MCF 10A (cell line): ENCODE results near the gene CFAP97D2. TPM values are rescaled to one million over a fixed set of nuclear protein-coding genes. Genes with fewer than 3 reads are reported as not detected.
A peak's percentile ranks its signal among the peaks of the same experiment; 100 is the strongest.

Source experiments
- Bru-seq: library from RNA; stranded (reverse); fragments of 400-500 nt; gene quantifications from one replicate; lab custom pipeline; 2021; lab: Mats Ljungman, UMichigan
- BruChase-seq, 2 experiments: library from RNA; stranded (reverse); fragments of 400-500 nt; gene quantifications; one replicate each; lab custom pipeline; 2021; lab: Mats Ljungman, UMichigan
- BruUV-seq: library from RNA; stranded (reverse); fragments of 400-500 nt; replicated peaks from 2 replicates; lab custom pipeline; 2021; lab: Mats Ljungman, UMichigan
- CTCF ChIA-PET: fragments of 300-600 bp; sonication (Branson Sonifier 250); formaldehyde crosslinking; extraction: SDS; loops from one replicate; lab custom pipeline; 2021; ENCODE audit warnings: antibody characterized with exemption, inconsistent platforms; lab: Yijun Ruan, JAX
- POLR2A ChIA-PET: fragments of 300-600, 350-650 bp; sonication (Branson Sonifier 250); formaldehyde crosslinking; extraction: SDS; loops from one replicate; lab custom pipeline; 2020; ENCODE audit warnings: antibody characterized with exemption, inconsistent platforms; lab: Yijun Ruan, JAX
- DNase-seq: peaks from one replicate; pipeline ENCODE4 v3.0.0-alpha.2; 2018; ENCODE audit not compliant: unreplicated experiment
- H3K27ac Mint-ChIP-seq: one replicate; pipeline ENCODE4 v1.8.0; 2022; ENCODE audit warnings: mild to moderate bottlenecking, low read depth, mixed read lengths; ENCODE audit not compliant: unreplicated experiment
- H3K27me3 Mint-ChIP-seq: one replicate; pipeline ENCODE4 v1.8.0; 2022; ENCODE audit warnings: mixed read lengths; ENCODE audit not compliant: insufficient read depth, unreplicated experiment
- H3K36me3 Mint-ChIP-seq: one replicate; pipeline ENCODE4 v1.8.0; 2022; ENCODE audit warnings: mild to moderate bottlenecking, moderate library complexity, mixed read lengths; ENCODE audit not compliant: insufficient read depth, unreplicated experiment
- H3K4me1 Mint-ChIP-seq: one replicate; pipeline ENCODE4 v1.8.0; 2022; ENCODE audit warnings: mixed read lengths; ENCODE audit not compliant: insufficient read depth, unreplicated experiment
- H3K4me3 Mint-ChIP-seq: one replicate; pipeline ENCODE4 v1.8.0; 2022; ENCODE audit warnings: mild to moderate bottlenecking, moderate library complexity, mixed read lengths; ENCODE audit not compliant: unreplicated experiment
- H3K9me3 Mint-ChIP-seq: one replicate; pipeline ENCODE4 v1.8.0; 2022; ENCODE audit warnings: mixed read lengths; ENCODE audit not compliant: unreplicated experiment
- intact Hi-C: fragments of 100-400 bp; cut with micrococcal nuclease; formaldehyde crosslinking; loops from 2 replicates; pipeline ENCODE4 v1.14.1; 2022
- long read RNA-seq: library from polyadenylated mRNA; stranded (forward); transcript quantifications from one replicate; pipeline ENCODE4 v2.0.0, GENCODE V29; 2022
- total RNA-seq: library from RNA; stranded (reverse); gene quantifications from 2 replicates; pipeline ENCODE4 v1.2.3, GENCODE V29; 2022
- TF ChIP-seq, protein P1 (sequence below): fragments of 200-600 bp; IDR thresholded peaks from one replicate; pipeline ENCODE4 v1.8.0; 2022; ENCODE audit warnings: antibody characterized with exemption, mild to moderate bottlenecking; ENCODE audit not compliant: unreplicated experiment

CFAP97D2 gene
- total RNA-seq: not detected in 2 replicates
- Bru-seq, nascent RNA: percentile 3 among the genes with signal in this experiment
- not detected for BruChase-seq, experiment 1, labeled RNA remaining after a 6-hour chase
- not detected for BruChase-seq, experiment 2, labeled RNA remaining after a 2-hour chase
- long read RNA-seq: 0 reads

- Mint-ChIP-seq H3K27ac (no peak within 1 kb of the TSS), H3K4me3 (no peak within 1 kb of the TSS), H3K4me1 (no peaks in the 10 kb centered on the region), H3K9me3 (no peaks in the 10 kb centered on the region), H3K36me3 (no peaks in the 10 kb centered on the region), H3K27me3 (peaks cover 34% of the 10 kb centered on the region)
- TF ChIP-seq, protein P1, sequence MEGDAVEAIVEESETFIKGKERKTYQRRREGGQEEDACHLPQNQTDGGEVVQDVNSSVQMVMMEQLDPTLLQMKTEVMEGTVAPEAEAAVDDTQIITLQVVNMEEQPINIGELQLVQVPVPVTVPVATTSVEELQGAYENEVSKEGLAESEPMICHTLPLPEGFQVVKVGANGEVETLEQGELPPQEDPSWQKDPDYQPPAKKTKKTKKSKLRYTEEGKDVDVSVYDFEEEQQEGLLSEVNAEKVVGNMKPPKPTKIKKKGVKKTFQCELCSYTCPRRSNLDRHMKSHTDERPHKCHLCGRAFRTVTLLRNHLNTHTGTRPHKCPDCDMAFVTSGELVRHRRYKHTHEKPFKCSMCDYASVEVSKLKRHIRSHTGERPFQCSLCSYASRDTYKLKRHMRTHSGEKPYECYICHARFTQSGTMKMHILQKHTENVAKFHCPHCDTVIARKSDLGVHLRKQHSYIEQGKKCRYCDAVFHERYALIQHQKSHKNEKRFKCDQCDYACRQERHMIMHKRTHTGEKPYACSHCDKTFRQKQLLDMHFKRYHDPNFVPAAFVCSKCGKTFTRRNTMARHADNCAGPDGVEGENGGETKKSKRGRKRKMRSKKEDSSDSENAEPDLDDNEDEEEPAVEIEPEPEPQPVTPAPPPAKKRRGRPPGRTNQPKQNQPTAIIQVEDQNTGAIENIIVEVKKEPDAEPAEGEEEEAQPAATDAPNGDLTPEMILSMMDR: no peak
- CTCF ChIA-PET: no interaction called here
- BruUV-seq: no TSS peak
- POLR2A ChIA-PET: no interaction called here
- intact Hi-C loops: no loop called here
- DNase-seq: no peak
Observed at GRCh38 chr13:114179087-114179658, at the start of gene CFAP97D2. Gene CFAP97D2 (plus strand): TSS chr13:114179257. CDS start chr13:114179331, 74 bp downstream.

DNA sequence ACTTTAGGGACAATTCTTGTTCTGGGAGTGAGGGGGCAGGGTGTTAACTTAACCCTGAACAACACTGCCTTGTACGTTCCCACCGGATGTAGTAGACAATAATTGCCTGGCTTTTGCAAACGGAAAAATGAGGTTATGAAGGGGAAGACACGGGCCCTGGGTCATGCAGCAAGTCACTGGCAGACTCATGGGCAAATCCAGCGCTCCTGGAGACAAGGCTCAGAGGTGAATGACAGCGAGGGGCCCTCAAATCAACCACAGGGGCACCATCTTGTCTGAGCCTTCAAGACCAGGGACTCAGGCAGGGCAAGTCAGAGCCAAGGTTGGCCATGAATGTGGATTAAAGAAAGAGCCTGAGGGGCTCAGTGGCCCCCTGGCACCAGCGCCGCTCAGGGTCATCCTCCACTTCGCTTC lies 49.4 kb upstream of the CFAP97D2 start:
- no peak overlapping the region for H3K4me3 Mint-ChIP-seq

GRCh38 chr13:114130131-114130836 lies 48.8 kb upstream of the CFAP97D2 start:
- H3K4me3 Mint-ChIP-seq: peak overlapping the region; percentile 89
- peak overlapping the region; percentile 69 for H3K27ac Mint-ChIP-seq
- TF ChIP-seq, protein P1: no peak
- BruUV-seq: no TSS peak
- intact Hi-C loops: loop anchor here (5.0 kb wide), 1 partner anchor 97 kb away; no protein-coding TSS in a partner anchor
- H3K36me3 Mint-ChIP-seq: peaks cover 6% of the 10 kb centered on the region
- peaks cover 19% of the 10 kb centered on the region for H3K4me1 Mint-ChIP-seq
- ChIA-PET CTCF (interaction anchor here (0.6 kb wide), 1 partner anchor 468 kb away, joined by 3 read pairs; no protein-coding TSS in a partner anchor), POLR2A (interaction anchor here (1.7 kb wide), 1 partner anchor 65 kb away, joined by 10 read pairs; no protein-coding TSS in a partner anchor)
- H3K27me3 Mint-ChIP-seq: no peaks in the 10 kb centered on the region
- no peak for DNase-seq
- no peaks in the 10 kb centered on the region for H3K9me3 Mint-ChIP-seq

More for the DNA sequence above, 49.4 kb upstream of the CFAP97D2 start:
- H3K4me1 Mint-ChIP-seq: peaks cover 25% of the 10 kb centered on the region
- ChIA-PET CTCF (interaction anchor here (0.7 kb wide), 1 partner anchor 109 kb away, joined by 3 read pairs; no protein-coding TSS in a partner anchor), POLR2A (no interaction called here)
- no TSS peak for BruUV-seq
- H3K9me3 Mint-ChIP-seq: no peaks in the 10 kb centered on the region
- peaks cover 8% of the 10 kb centered on the region for H3K36me3 Mint-ChIP-seq
- TF ChIP-seq, protein P1: no peak
- H3K27me3 Mint-ChIP-seq: no peaks in the 10 kb centered on the region
- DNase-seq: no peak
- intact Hi-C loops: loop anchor here (5.0 kb wide), 1 partner anchor 98 kb away; no protein-coding TSS in a partner anchor
- H3K27ac Mint-ChIP-seq: no peak overlapping the region
